Measurements from ENCODE around the gene IZUMO1R. TPM values are rescaled to one million over a fixed set of nuclear protein-coding genes. Genes with fewer than 3 reads are reported as not detected.
A peak's percentile ranks its signal among the peaks of the same experiment; 100 is the strongest.
"Not testable (repeated sequence)": the region's sequence is repeated elsewhere in the genome, so short reads cannot be mapped to it uniquely, and the experiment has no call there.

IZUMO1R gene
- total RNA-seq, result not detected

GRCh38 chr11:94303966-94304958 lies at the start of gene IZUMO1R:
IZUMO1R (plus strand) TSS chr11:94304580; CDS start chr11:94305637, 1,057 bp downstream.
- DNase-seq, result peak; percentile 54

GRCh38 chr11:94271885-94272372 lies 32.5 kb upstream of the IZUMO1R start:
- no peak for DNase-seq

GRCh38 chr11:94272738-94273313 lies 31.6 kb upstream of the IZUMO1R start:
- no peak for DNase-seq

GRCh38 chr11:94275961-94276360 lies 28.4 kb upstream of the IZUMO1R start:
- no peak for DNase-seq

GRCh38 chr11:94276943-94277342 lies 27.4 kb upstream of the IZUMO1R start:
- no peak for DNase-seq

- not testable (repeated sequence) for DNase-seq
These were observed 26.2 kb upstream of the IZUMO1R start for GRCh38 chr11:94278207-94278606.

GRCh38 chr11:94279996-94280395 lies 24.4 kb upstream of the IZUMO1R start:
- no peak for DNase-seq

GRCh38 chr11:94281324-94281723 lies 23.1 kb upstream of the IZUMO1R start:
- DNase-seq, result no peak

- DNase-seq, result no peak
These were observed 20.7 kb upstream of the IZUMO1R start for GRCh38 chr11:94283678-94284077.

- no peak for DNase-seq
These were observed 8.8 kb upstream of the IZUMO1R start for GRCh38 chr11:94295534-94295933.

- no peak for DNase-seq
These were observed 6.3 kb upstream of the IZUMO1R start for GRCh38 chr11:94297985-94298576.

GRCh38 chr11:94302776-94303175 lies 1.6 kb upstream of the IZUMO1R start:
- peak; percentile 15 for DNase-seq

- DNase-seq, result no peak
These were observed 766 bp downstream of the IZUMO1R start for GRCh38 chr11:94305146-94305545.

GRCh38 chr11:94307101-94307791 lies 2.9 kb downstream of the IZUMO1R start:
- no peak for DNase-seq

- no peak for DNase-seq
These were observed 3.6 kb downstream of the IZUMO1R start for GRCh38 chr11:94308024-94308423.

- no peak for DNase-seq
These were observed 5.4 kb downstream of the IZUMO1R start for GRCh38 chr11:94309757-94310156.

- no peak for DNase-seq
These were observed 6.0 kb downstream of the IZUMO1R start for GRCh38 chr11:94310191-94310875.

GRCh38 chr11:94312339-94312738 lies 8.0 kb downstream of the IZUMO1R start:
- DNase-seq, result no peak

GRCh38 chr11:94314064-94314463 lies 9.7 kb downstream of the IZUMO1R start:
- no peak for DNase-seq

GRCh38 chr11:94315664-94316063 lies 11.3 kb downstream of the IZUMO1R start:
- no peak for DNase-seq

- DNase-seq, result no peak
These were observed 18.1 kb downstream of the IZUMO1R start for GRCh38 chr11:94322501-94322900.

- no peak for DNase-seq
These were observed 21.3 kb downstream of the IZUMO1R start for GRCh38 chr11:94325681-94326080.

All from tongue (tissue), 2 donors.